ENCODE results near the gene DEK. TPM values are rescaled to one million over a fixed set of nuclear protein-coding genes. Genes with fewer than 3 reads are reported as not detected.

DEK gene
- total and polyA plus RNA-seq, 2 of the 13 experiments (the other 11 are each of a cell fraction or from before 2014, with no cell fraction given): 53.2 to 276 TPM

- TF ChIP-seq ZNF33B (CRISPR knock-in tag; IDR thresholded peaks at IDR 0.05) (no peak), ZFX (CRISPR knock-in tag; IDR thresholded peaks at IDR 0.05; ENCODE audit: low read depth) (peak; percentile 41), ARID4A (CRISPR knock-in tag; IDR thresholded peaks at IDR 0.05; ENCODE audit: borderline replicate concordance) (no peak), ZFP82 (CRISPR knock-in tag; IDR thresholded peaks at IDR 0.05; ENCODE audit: borderline replicate concordance) (no peak), MNT (IDR thresholded peaks at IDR 0.05) (peak; percentile 83), ZNF687 (CRISPR knock-in tag; IDR thresholded peaks at IDR 0.05) (peak; percentile 76), MXI1 (IDR thresholded peaks at IDR 0.05; ENCODE audit: borderline replicate concordance, low read depth, low read length) (no peak), POLR2A (IDR thresholded peaks at IDR 0.05; ENCODE audit: insufficient read depth in 1 of 2, low read depth in 2 of 2, low read length in 2 of 2) (peak in 1 of 2 experiments; percentile 45; a peak in 1 of 4 replicates), ZNF543 (CRISPR knock-in tag; IDR thresholded peaks at IDR 0.05) (no peak), ELF1 (CRISPR knock-in tag; IDR thresholded peaks at IDR 0.05) (no peak), SNAPC5 (CRISPR knock-in tag; IDR thresholded peaks at IDR 0.05; ENCODE audit: borderline replicate concordance) (no peak), KMT2A (CRISPR knock-in tag; IDR thresholded peaks at IDR 0.05) (no peak), HMGXB4 (CRISPR knock-in tag; IDR thresholded peaks at IDR 0.05; ENCODE audit: borderline replicate concordance in 1 of 2, low read depth in 1 of 2) (no peak), ETS1 (CRISPR knock-in tag; IDR thresholded peaks at IDR 0.05) (no peak)
Observed at GRCh38 chr6:18265787-18266522, 1.6 kb upstream of the DEK start (continued).
